ENCODE measurements around the gene METTL27.

GRCh38 chr7:73856941-73857340, 14.6 kb upstream of the METTL27 start:
- no peak for TF ChIP-seq ZNF148 (tag by site-specific recombination; IDR thresholded peaks at IDR 0.05; ENCODE audit: borderline replicate concordance)
- TF ChIP-seq ZNF629 (tag by site-specific recombination; IDR thresholded peaks at IDR 0.05): no peak
- no peak for TF ChIP-seq ZNF112 (tag by site-specific recombination; IDR thresholded peaks at IDR 0.05)
- TF ChIP-seq YY1 (tag by site-specific recombination; IDR thresholded peaks at IDR 0.05): no peak
- no peak for TF ChIP-seq ZNF146 (tag by site-specific recombination; IDR thresholded peaks at IDR 0.05)
- TF ChIP-seq, protein P1, sequence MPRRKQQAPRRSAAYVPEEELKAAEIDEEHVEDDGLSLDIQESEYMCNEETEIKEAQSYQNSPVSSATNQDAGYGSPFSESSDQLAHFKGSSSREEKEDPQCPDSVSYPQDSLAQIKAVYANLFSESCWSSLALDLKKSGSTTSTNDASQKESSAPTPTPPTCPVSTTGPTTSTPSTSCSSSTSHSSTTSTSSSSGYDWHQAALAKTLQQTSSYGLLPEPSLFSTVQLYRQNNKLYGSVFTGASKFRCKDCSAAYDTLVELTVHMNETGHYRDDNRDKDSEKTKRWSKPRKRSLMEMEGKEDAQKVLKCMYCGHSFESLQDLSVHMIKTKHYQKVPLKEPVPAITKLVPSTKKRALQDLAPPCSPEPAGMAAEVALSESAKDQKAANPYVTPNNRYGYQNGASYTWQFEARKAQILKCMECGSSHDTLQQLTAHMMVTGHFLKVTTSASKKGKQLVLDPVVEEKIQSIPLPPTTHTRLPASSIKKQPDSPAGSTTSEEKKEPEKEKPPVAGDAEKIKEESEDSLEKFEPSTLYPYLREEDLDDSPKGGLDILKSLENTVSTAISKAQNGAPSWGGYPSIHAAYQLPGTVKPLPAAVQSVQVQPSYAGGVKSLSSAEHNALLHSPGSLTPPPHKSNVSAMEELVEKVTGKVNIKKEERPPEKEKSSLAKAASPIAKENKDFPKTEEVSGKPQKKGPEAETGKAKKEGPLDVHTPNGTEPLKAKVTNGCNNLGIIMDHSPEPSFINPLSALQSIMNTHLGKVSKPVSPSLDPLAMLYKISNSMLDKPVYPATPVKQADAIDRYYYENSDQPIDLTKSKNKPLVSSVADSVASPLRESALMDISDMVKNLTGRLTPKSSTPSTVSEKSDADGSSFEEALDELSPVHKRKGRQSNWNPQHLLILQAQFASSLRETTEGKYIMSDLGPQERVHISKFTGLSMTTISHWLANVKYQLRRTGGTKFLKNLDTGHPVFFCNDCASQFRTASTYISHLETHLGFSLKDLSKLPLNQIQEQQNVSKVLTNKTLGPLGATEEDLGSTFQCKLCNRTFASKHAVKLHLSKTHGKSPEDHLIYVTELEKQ (tag by site-specific recombination; IDR thresholded peaks at IDR 0.05; ENCODE audit: borderline replicate concordance): no peak
- TF ChIP-seq ZFP37 (tag by site-specific recombination; IDR thresholded peaks at IDR 0.05): no peak
- TF ChIP-seq CTCF (tag by site-specific recombination; IDR thresholded peaks at IDR 0.05): no peak
